T1000 (cell line): Measurements from ENCODE around the gene PHTF1.

Experiments used
- DNase-seq: peaks from one replicate; lab custom pipeline; 2025; ENCODE audit warnings: mixed read lengths; lab: John Stamatoyannopoulos, UW

PHTF1 gene

GRCh38 chr1:113665071-113665470 is 94.2 kb downstream of the PHTF1 start:
- no peak for DNase-seq

- no peak for DNase-seq
These were observed 95.9 kb downstream of the PHTF1 start for GRCh38 chr1:113663165-113663951.

GRCh38 chr1:113662101-113662500 is 97.2 kb downstream of the PHTF1 start:
- DNase-seq, result no peak

- no peak for DNase-seq
These were observed 99.2 kb downstream of the PHTF1 start for GRCh38 chr1:113660088-113660487.

GRCh38 chr1:113659556-113659955 is 99.7 kb downstream of the PHTF1 start:
- DNase-seq, result no peak

- DNase-seq, result no peak
These were observed 100.3 kb downstream of the PHTF1 start for GRCh38 chr1:113659035-113659434.

GRCh38 chr1:113657556-113658063 is 101.7 kb downstream of the PHTF1 start:
- no peak for DNase-seq

GRCh38 chr1:113657126-113657525 is 102.2 kb downstream of the PHTF1 start:
- no peak for DNase-seq

- no peak for DNase-seq
These were observed 104.4 kb downstream of the PHTF1 start for GRCh38 chr1:113654883-113655282.

- no peak for DNase-seq
These were observed 105.5 kb downstream of the PHTF1 start for GRCh38 chr1:113653741-113654140.

GRCh38 chr1:113652771-113653170 is 106.5 kb downstream of the PHTF1 start:
- DNase-seq, result no peak

- no peak for DNase-seq
These were observed 110.8 kb downstream of the PHTF1 start for GRCh38 chr1:113648478-113648877.

- no peak for DNase-seq
These were observed 112.1 kb downstream of the PHTF1 start for GRCh38 chr1:113647164-113647563.
